HG03457 (cell line): ENCODE measurements around the gene QRFP.

Experiments
- ATAC-seq: cut with Tn5 transposase; IDR thresholded peaks from one replicate; pipeline ENCODE4 v1.9.1; 2021; ENCODE audit warnings: moderate number of reproducible peaks; ENCODE audit not compliant: unreplicated experiment

QRFP gene

GRCh38 chr9:130892477-130893304 is 3.9 kb downstream of the QRFP start:
- no peak for ATAC-seq

GRCh38 chr9:130891688-130892476 is 4.7 kb downstream of the QRFP start:
- no peak for ATAC-seq

GRCh38 chr9:130890870-130891687 is 5.5 kb downstream of the QRFP start:
- ATAC-seq, result no peak

DNA sequence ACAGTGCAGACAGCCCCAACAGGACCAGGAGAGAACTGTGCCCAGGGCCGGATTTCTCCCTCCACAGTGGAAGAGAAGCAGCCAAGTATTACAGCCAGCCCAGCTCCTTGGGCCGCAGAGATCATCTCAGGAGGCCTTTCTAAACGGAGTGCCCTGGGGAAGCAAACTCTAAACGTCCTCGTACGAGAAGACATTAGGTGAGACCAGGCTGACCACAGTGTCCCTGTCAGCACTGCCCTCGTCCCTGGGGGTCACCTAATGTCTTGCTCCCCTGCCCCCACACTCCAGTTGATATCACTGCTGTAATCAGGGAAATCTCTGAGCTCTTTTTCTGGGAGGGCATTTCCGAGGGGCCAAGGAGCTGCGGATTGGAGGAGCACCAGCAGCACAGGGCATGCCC is 6.5 kb downstream of the QRFP start:
- no peak for ATAC-seq

GRCh38 chr9:130888146-130888885 is 8.3 kb downstream of the QRFP start:
- no peak for ATAC-seq

DNA sequence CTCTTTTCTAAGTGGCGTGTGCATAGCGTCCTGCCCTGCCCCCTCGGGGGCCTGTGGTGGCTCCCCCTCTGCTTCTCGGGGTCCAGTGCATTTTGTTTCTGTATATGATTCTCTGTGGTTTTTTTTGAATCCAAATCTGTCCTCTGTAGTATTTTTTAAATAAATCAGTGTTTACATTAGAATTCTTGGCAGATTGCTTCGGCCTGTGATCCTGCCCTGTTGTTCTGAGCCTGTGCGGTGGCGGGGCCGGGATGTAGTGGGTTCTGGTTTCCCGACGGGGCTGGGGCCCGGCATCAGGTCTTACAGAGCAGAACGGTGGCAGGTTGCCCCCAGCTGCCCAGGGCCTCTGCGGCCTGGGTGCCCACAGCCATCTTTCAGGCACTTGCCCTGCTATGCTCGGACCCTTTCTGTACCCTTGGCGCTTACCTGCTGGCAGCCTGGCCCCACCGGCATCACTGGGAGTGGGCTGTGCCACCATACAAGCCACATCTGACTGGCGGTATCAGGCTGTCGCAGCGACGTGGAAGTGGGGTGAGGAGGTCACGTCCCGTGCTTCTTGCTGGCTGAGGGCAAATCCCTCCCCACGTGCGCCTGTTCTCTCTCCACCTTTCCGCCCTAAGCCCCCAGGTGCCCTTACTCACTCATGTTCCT is 9.0 kb downstream of the QRFP start:
- ATAC-seq, result no peak

DNA sequence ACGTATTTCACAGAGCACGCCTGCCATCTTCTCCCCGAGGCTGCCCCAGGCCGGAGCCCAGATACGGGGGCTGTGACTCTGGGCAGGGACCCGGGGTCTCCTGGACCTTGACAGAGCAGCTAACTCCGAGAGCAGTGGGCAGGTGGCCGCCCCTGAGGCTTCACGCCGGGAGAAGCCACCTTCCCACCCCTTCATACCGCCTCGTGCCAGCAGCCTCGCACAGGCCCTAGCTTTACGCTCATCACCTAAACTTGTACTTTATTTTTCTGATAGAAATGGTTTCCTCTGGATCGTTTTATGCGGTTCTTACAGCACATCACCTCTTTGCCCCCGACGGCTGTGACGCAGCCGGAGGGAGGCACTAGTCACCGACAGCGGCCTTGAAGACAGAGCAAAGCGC is 9.6 kb downstream of the QRFP start:
- no peak for ATAC-seq

DNA sequence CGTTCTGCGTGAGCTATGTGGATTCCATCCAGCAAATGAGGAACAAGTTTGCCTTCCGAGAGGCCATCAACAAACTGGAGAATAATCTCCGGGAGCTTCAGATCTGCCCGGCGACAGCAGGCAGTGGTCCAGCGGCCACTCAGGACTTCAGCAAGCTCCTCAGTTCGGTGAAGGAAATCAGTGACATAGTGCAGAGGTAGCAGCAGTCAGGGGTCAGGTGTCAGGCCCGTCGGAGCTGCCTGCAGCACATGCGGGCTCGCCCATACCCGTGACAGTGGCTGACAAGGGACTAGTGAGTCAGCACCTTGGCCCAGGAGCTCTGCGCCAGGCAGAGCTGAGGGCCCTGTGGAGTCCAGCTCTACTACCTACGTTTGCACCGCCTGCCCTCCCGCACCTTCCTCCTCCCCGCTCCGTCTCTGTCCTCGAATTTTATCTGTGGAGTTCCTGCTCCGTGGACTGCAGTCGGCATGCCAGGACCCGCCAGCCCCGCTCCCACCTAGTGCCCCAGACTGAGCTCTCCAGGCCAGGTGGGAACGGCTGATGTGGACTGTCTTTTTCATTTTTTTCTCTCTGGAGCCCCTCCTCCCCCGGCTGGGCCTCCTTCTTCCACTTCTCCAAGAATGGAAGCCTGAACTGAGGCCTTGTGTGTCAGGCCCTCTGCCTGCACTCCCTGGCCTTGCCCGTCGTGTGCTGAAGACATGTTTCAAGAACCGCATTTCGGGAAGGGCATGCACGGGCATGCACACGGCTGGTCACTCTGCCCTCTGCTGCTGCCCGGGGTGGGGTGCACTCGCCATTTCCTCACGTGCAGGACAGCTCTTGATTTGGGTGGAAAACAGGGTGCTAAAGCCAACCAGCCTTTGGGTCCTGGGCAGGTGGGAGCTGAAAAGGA is 10.9 kb downstream of the QRFP start:
- no peak for ATAC-seq

DNA sequence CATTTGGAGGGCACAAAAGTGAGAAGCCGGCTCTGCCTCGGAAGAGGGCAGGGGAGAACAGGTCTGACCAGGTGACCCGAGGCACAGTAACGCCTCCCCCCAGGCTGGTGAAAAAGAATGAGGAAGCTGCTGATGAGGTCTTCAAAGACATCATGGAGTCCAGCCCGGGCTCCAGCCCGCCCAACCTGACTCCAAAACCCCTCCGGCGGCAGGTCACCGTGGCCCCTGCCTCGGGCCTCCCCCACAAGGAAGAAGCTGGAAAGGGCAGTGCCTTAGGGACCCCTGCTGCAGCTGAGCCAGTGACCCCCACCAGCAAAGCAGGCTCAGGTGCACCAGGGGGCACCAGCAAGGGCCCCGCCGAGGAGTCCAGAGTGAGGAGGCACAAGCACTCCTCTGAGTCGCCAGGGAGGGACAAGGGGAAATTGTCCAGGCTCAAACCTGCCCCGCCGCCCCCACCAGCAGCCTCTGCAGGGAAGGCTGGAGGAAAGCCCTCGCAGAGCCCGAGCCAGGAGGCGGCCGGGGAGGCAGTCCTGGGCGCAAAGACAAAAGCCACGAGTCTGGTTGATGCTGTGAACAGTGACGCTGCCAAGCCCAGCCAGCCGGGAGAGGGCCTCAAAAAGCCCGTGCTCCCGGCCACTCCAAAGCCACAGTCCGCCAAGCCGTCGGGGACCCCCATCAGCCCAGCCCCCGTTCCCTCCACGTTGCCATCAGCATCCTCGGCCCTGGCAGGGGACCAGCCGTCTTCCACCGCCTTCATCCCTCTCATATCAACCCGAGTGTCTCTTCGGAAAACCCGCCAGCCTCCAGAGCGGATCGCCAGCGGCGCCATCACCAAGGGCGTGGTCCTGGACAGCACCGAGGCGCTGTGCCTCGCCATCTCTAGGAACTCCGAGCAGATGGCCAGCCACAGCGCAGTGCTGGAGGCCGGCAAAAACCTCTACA is 11.8 kb downstream of the QRFP start:
- ATAC-seq, result no peak

DNA sequence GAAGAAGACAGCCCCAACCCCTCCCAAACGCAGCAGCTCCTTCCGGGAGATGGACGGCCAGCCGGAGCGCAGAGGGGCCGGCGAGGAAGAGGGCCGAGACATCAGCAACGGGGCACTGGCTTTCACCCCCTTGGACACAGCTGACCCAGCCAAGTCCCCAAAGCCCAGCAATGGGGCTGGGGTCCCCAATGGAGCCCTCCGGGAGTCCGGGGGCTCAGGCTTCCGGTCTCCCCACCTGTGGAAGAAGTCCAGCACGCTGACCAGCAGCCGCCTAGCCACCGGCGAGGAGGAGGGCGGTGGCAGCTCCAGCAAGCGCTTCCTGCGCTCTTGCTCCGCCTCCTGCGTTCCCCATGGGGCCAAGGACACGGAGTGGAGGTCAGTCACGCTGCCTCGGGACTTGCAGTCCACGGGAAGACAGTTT is 12.5 kb downstream of the QRFP start:
- no peak for ATAC-seq

- ATAC-seq, result no peak
These were observed 13.1 kb downstream of the QRFP start for GRCh38 chr9:130883479-130883878.

- ATAC-seq, result no peak
These were observed 13.9 kb downstream of the QRFP start for GRCh38 chr9:130882696-130883225.

DNA sequence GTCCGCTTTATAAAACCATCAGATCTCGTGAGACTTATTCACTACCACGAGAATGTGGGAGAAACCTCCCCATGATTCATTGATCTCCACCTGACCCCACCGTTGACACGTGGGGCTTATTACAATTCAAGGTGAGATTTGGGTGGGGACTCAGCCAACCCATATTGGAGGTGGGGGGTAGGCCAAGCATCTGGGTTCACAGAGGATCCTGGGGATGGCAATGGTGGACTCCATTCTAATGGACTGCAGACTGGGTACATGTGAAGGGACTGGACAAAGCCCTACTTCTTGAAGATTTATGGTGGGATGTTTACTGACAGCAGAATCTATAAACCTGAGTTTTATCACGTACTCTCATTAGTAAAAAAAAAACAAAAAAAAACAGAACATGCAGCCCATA is 15.1 kb downstream of the QRFP start:
- ATAC-seq, result no peak

DNA sequence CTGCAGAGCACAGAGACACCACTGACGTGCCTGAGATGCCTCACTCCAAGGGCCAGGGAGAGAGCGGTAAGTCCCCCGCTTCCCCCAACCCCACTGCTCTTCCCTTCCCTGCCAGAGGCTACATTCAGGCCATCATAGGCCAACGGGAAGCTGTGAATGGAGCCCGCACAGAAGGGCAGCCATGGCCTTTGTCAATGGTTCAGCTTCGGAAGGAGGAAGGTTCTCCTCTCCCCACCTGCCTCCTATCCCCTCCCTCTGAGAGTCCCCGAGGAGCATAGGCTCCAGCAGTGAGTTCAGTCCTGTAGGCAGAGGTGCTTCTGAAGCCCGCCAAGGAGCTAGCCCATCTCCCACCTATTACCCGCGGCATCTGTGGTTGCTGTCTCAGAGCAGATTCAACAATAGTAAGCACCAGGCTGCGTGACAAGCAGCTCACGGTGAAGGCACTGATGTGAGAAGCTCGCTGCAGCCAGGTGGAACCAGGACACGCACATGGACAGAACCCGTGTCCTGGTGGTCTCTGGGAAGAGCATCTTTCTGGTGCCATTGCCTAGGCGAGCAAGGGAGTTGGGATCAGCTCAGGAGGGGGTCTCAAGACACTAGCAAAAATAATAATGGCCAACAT is 15.9 kb downstream of the QRFP start:
- ATAC-seq, result no peak

DNA sequence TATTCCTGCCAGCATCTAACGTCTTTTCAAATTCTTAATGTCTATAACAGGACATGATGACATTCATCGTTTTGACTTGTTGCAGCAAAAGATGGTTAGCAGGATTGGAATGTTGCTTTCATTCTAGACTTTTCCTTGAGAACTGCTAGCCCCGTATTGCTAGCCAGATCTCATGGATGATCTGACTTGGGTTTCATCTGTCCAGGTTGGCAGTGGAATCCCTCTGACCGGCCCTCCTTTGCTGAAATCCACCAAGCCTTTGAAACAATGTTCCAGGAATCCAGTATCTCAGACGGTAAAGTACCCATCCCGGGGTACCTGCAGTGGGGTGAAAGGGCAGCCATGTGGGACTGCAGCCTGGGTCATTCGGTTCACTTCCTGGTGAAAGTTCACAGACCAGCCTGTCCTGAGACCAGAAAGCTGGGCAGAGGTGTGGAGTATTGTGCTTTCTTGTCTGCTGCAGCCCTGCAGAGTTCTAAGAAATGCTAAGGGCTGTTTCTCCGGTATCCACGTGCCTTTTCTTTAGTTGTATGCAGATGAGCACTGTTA is 16.7 kb downstream of the QRFP start:
- ATAC-seq, result no peak

DNA sequence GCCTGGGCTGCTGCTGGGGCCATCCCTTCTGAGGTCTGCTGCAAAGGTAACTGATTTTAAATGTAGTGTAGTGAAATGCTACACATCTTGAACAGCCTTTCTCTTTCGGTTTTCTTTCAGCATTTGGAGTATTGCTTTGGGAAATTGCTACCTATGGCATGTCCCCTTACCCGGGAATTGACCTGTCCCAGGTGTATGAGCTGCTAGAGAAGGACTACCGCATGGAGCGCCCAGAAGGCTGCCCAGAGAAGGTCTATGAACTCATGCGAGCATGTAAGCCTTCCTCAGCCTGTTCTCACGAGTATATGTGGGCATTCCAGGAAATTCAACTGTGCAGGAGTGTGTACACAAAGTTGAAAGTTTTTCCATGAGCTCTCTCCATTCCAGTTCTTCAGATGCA is 18.3 kb downstream of the QRFP start:
- no peak for ATAC-seq

DNA sequence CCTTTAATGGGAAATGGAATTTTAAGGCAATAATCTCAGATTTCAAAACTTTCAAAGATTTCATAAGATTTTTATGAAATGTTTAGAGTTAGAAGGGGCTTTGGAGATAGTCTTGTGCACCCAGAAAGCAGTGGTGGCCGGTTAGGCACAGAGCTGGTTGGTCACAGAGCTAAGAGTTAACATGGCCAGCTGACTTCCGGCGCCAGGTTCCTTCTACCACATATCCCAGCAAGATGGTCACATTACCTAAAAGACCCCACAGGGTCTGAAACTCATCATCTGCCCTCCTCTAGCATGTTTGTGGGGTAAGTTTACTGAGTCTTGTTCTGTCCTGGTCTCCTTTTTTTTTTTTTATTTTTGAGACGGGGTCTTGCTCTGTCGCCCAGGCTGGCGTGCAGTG is 19.3 kb downstream of the QRFP start:
- ATAC-seq, result no peak
